Kidney (tissue), 22 donors: ENCODE results near the gene PRAF2. TPM values are rescaled to one million over a fixed set of nuclear protein-coding genes. Genes with fewer than 3 reads are reported as not detected.

Experiments used
- DNase-seq, 5 donors: peaks; one replicate each; pipeline ENCODE4 v3.0.0-alpha.2; 2013 to 2020
- FAIRE-seq: peaks from 2 replicates; lab custom pipeline; 2012; peaks lifted over from hg19 to GRCh38; lab: Jason Lieb, UNC
- H3K27ac ChIP-seq, 2 donors: one replicate each; pipeline ENCODE4 v1.7.0; 2013; ENCODE audit warnings: low read depth in 2 of 2, low read length in 2 of 2, inconsistent platforms in 1 of 2
- H3K27me3 ChIP-seq: one replicate; pipeline ENCODE4 v1.7.1; 2013; ENCODE audit warnings: low read length, inconsistent platforms; ENCODE audit not compliant: control insufficient read depth, insufficient read depth
- H3K36me3 ChIP-seq, 3 donors: one replicate each; pipeline versions ENCODE4 v1.7.0 to v1.7.1; 2013; ENCODE audit warnings: low read length in 3 of 3, control low read depth in 1 of 3, inconsistent platforms in 1 of 3; ENCODE audit not compliant: insufficient read depth in 3 of 3, control insufficient read depth in 2 of 3
- H3K4me1 ChIP-seq, 3 donors: one replicate each; pipeline versions ENCODE4 v1.7.0 to v1.7.1; 2013; ENCODE audit warnings: low read length in 3 of 3, inconsistent platforms in 1 of 3, low read depth in 1 of 3; ENCODE audit not compliant: control insufficient read depth in 2 of 3, insufficient read depth in 2 of 3
- H3K4me3 ChIP-seq, 3 donors: one replicate each; pipeline versions ENCODE4 v1.7.0 to v1.8.1; 2013; ENCODE audit warnings: low read length in 3 of 3, control low read depth in 1 of 3, inconsistent platforms in 1 of 3
- H3K9ac ChIP-seq, 3 donors: one replicate each; pipeline versions ENCODE4 v1.7.0 to v1.7.1; 2013; ENCODE audit warnings: low read length in 3 of 3, control low read depth in 1 of 3, inconsistent platforms in 1 of 3
- H3K9me3 ChIP-seq, 3 donors: one replicate each; pipeline versions ENCODE4 v1.7.0 to v1.7.1; 2013; ENCODE audit warnings: low read length in 3 of 3, control low read depth in 1 of 3, inconsistent platforms in 1 of 3; ENCODE audit not compliant: control insufficient read depth in 2 of 3, insufficient read depth in 1 of 3
- CTCF ChIP-seq: IDR thresholded peaks from 3 replicates; pipeline ENCODE4 v1.5.1; 2012; ENCODE audit warnings: mild to moderate bottlenecking, moderate library complexity, borderline replicate concordance; ENCODE audit not compliant: insufficient read depth; ENCODE audit errors: extremely low read depth
- intact Hi-C: fragments of 100-400 bp; cut with DNase I; formaldehyde crosslinking; loops from one replicate; pipeline ENCODE4 v1.11.1; 2022
- long read RNA-seq, 10 donors: library from polyadenylated mRNA in 1 of 10; unstranded in 1 of 10; transcript quantifications; one replicate each; pipeline ENCODE4 v2.0.0 and lab custom pipeline, GENCODE V29; 2021 to 2026
- polyA plus RNA-seq: library from polyadenylated mRNA; stranded (reverse); fragments of 350-450 nt; fragmentation: Illumina TruSeq; extraction: RNeasy Lipid Tissue Mini Kit (QIAGEN cat#74804); gene quantifications from one replicate; pipeline ENCODE4 v1.2.3, GENCODE V29; 2014; ENCODE audit warnings: low read depth, low replicate concordance; ENCODE audit not compliant: insufficient read depth
- total RNA-seq: library from RNA; stranded (reverse); fragmentation: NEBNext Ultra II Directional; extraction: Animal tissue kit (Norgen Biotek cat#: 25700); gene quantifications from one replicate; pipeline ENCODE4 v1.2.1, GENCODE V29; 2021
- donor health status: control.
- donor health status: control.
- donor health status: control.
- donor health status: control.
- donor health status: control.
- donor health status: DM: yes; HTN: yes; CAD: no.
- donor health status: Normal renal cell carcinoma (clear cell type).

Gene PRAF2
- total RNA-seq (24.0 TPM), polyA plus RNA-seq (47.9 TPM)
- long read RNA-seq, donor 1, transcript PRAF2-202 (3 exons, 1,334 nt), result major isoform, 27 of 55 reads
- long read RNA-seq, donor 1, partial matches to known transcripts, result 27 of 55 reads
- long read RNA-seq, donor 1, other reads (novel, unspliced or antisense), result 0 of 55 reads
- long read RNA-seq, donor 2, transcript PRAF2-202 (3 exons, 1,334 nt), result major isoform, 19 of 20 reads
- long read RNA-seq, donor 2, partial matches to known transcripts, result 0 of 20 reads
- long read RNA-seq, donor 2, other reads (novel, unspliced or antisense), result 0 of 20 reads
- long read RNA-seq, donor 3, transcript PRAF2-202 (3 exons, 1,334 nt), result major isoform, 21 of 22 reads
- long read RNA-seq, donor 3, partial matches to known transcripts, result 0 of 22 reads
- long read RNA-seq, donor 3, other reads (novel, unspliced or antisense), result 0 of 22 reads
- long read RNA-seq, donor 4, transcript PRAF2-202 (3 exons, 1,334 nt), result major isoform, 8 of 9 reads
- long read RNA-seq, donor 4, partial matches to known transcripts, result 0 of 9 reads
- long read RNA-seq, donor 4, other reads (novel, unspliced or antisense), result 0 of 9 reads
- long read RNA-seq, donor 5, partial matches to known transcripts, result 0 of 2 reads
- long read RNA-seq, donor 5, other reads (novel, unspliced or antisense), result 0 of 2 reads
- long read RNA-seq, donor 6, transcript PRAF2-202 (3 exons, 1,334 nt), result major isoform, 12 of 22 reads
- long read RNA-seq, donor 6, partial matches to known transcripts, result 9 of 22 reads
- long read RNA-seq, donor 6, other reads (novel, unspliced or antisense), result 0 of 22 reads
- long read RNA-seq, donor 7, transcript PRAF2-202 (3 exons, 1,334 nt), result major isoform, 5 of 5 reads
- long read RNA-seq, donor 7, partial matches to known transcripts, result 0 of 5 reads
- long read RNA-seq, donor 7, other reads (novel, unspliced or antisense), result 0 of 5 reads
- long read RNA-seq, donor 8, transcript PRAF2-202 (3 exons, 1,334 nt), result major isoform, 26 of 38 reads
- long read RNA-seq, donor 8, partial matches to known transcripts, result 12 of 38 reads
- long read RNA-seq, donor 8, other reads (novel, unspliced or antisense), result 0 of 38 reads
- long read RNA-seq, donor 9, transcript PRAF2-202 (3 exons, 1,334 nt), result major isoform, 13 of 25 reads
- long read RNA-seq, donor 9, partial matches to known transcripts, result 12 of 25 reads
- long read RNA-seq, donor 9, other reads (novel, unspliced or antisense), result 0 of 25 reads
- long read RNA-seq, donor 10, transcript PRAF2-202 (3 exons, 1,334 nt), result major isoform, 20 of 21 reads
- long read RNA-seq, donor 10, partial matches to known transcripts, result 0 of 21 reads
- long read RNA-seq, donor 10, other reads (novel, unspliced or antisense), result 0 of 21 reads

DNA sequence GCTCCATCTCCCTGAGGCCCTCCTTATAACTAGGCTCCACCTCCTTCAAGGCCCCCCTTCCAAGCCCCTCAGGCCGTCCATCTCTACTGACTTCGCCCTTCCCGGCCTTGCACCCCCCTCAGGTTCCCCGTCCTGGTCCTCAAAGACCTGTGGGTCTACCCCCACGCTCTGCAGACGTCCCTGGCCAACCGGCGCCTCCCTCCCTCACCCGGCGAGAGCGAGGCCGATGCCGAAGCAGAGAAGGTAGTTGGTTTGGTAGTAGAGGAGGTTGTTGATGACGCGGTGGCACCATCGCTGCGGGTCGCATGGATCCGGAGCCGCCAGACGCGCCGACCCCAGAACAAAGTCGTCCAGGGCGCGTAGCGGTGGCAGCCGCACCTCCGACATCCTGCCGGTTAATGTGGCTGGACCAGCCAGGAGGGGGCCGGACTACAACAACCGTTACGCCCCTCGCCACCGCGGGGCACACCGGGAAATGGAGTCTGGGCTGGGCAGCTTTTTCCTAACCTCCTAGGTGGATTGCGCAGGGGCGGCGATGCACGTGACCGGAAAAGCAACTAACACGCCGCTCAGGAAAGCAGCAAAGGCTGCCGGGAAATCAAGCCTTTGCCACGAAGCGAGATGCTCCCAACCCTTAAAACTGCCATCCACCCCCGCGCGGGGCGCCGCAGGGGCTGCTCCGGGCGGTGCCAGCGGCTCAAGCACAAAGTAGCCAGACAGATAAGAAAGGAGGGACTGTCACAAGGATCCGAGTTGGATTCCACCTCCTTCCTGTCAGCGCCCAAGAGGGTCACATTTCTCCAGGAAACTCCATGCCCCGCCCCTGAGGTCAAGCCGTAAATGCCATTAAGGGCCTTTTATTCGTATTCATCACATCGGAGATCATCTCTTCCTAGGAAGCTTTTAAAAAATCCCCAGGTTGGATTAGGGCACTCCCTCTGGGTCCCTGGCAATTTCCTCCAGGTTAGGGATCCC is at the start of gene PRAF2:
Gene PRAF2, minus strand, starts transcription at position 402 of the 975 bp plus-strand sequence. Its CDS starts 15 bp downstream, at position 387.
- DNase-seq, result peak; percentile 93 to 97 (median 95)
- Histone ChIP-seq H3K36me3 (peaks cover 0 to 9% (median 0%) of the 10 kb centered on the region in 3 donors), H3K9me3 (no peaks in the 10 kb centered on the region), H3K27ac (peak within 1 kb of the TSS in 1 of 2 donors; percentile 64), H3K4me3 (peak within 1 kb of the TSS; percentile 61 to 73 (median 64)), H3K4me1 (peaks cover 0 to 7% (median 0%) of the 10 kb centered on the region in 3 donors), H3K9ac (peak within 1 kb of the TSS in 2 of 3 donors; percentile 36 to 46), H3K27me3 (no peaks in the 10 kb centered on the region)
- peak; percentile 86 for FAIRE-seq
- peak; percentile 1 for TF ChIP-seq CTCF
- intact Hi-C loops, result no loop called here

DNA sequence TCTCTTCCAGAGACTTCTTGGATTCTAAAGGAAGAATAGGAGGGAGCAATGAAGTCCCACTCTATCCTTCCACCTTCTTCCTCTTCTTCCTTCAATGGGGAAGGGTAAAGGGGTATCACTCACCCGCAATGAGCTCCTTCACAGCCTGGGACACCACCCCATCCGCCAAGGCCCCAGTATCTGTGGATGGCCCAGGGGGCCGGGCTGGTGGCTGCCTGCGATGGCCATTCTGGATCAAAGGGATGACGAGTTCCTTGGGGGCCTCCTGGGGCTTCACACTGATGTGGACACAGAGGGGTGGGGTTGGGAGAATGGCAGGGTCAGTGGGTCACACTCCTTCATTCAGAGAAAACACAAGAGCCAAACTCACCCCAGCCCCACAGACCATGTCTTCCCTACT is 48.7 kb upstream of the PRAF2 start:
- Histone ChIP-seq H3K27me3 (no peaks in the 10 kb centered on the region), H3K9me3 (no peaks in the 10 kb centered on the region), H3K9ac (peak overlapping the region in 1 of 3 donors; percentile 78), H3K4me3 (peak overlapping the region in 2 of 3 donors; percentile 84 to 86), H3K27ac (no peak overlapping the region), H3K36me3 (peaks cover 0 to 7% (median 0%) of the 10 kb centered on the region in 3 donors), H3K4me1 (peaks cover 0 to 5% (median 4%) of the 10 kb centered on the region in 3 donors)
- no peak for FAIRE-seq
- no peak for DNase-seq
- no peak for TF ChIP-seq CTCF
- intact Hi-C loops, result no loop called here

DNA sequence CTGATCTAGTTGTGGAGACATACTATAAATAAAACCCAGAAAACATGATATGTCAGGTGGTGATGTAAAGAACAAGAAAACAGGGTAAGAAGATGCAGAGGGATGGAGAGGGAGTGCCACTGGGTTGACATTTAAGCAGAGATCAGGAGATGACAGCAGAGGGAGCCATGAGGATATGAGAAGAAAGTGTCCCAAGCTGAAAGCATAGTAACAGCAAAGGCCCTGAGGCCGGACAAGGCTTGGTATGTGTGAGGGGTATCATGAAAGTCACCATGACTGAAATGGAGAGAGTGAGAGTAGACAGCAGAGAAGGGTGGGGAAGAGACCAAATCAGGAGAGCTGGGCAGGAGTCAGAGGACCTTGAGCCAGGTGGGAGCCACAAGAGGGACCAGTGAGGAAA is 46.3 kb upstream of the PRAF2 start:
- DNase-seq, result no peak
- no peak for FAIRE-seq

More for the DNA sequence above, 46.3 kb upstream of the PRAF2 start:
- intact Hi-C loops, result no loop called here
- H3K27ac ChIP-seq, result no peak overlapping the region
- peaks cover 0 to 5% (median 4%) of the 10 kb centered on the region in 3 donors for H3K4me1 ChIP-seq
- no peaks in the 10 kb centered on the region for H3K27me3 ChIP-seq
- no peak overlapping the region for H3K4me3 ChIP-seq
- no peak for TF ChIP-seq CTCF
- no peak overlapping the region for H3K9ac ChIP-seq
- peaks cover 0 to 13% (median 7%) of the 10 kb centered on the region in 3 donors for H3K36me3 ChIP-seq
- H3K9me3 ChIP-seq, result no peaks in the 10 kb centered on the region
